HG02973 (cell line): ENCODE data around the gene HK2.
"Not testable (repeated sequence)": the region's sequence is repeated elsewhere in the genome, so short reads cannot be mapped to it uniquely, and the experiment has no call there.

Experiments
- ATAC-seq: cut with Tn5 transposase; IDR thresholded peaks from one replicate; pipeline ENCODE4 v1.9.1; 2021; ENCODE audit warnings: moderate library complexity; ENCODE audit not compliant: unreplicated experiment

Gene HK2

DNA sequence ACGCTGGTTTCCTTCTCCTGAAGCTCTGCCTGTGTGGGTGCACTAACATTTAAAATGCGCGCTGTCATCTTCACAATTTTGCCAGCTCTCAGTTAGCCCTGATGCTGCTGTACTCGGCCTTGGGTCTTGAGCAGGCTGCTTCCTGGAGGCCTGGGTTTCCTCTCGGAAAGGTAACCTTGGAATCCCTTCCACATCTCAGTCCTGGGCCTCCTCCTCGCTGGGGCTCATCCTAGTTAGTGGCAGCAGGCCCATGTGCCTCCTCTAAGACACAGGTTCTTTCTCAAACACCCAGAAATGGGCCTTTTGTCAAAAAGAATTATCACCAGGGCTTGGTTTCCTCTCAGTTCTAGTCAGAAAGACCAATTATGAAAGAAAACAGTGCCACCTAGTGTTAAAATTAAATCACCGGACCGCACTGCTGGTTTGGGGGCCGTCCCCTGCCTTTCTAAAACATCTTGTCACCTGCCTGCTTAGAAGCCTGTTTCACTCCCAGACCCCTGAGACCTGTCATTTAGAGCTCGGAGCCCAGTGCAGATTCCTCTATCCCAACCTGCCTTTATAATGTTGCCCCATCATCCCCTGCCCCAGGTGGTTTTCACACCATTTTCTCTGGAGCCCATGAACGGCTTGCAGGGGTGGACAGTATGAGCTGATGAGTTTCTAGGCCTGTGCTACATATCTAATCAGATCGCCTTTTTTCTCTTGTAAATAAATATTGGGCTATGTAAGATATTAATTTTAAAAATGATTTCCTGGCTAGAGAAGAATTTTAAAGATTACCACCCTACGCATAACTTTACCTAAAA lies 42.4 kb downstream of the HK2 start:
- ATAC-seq: no peak

DNA sequence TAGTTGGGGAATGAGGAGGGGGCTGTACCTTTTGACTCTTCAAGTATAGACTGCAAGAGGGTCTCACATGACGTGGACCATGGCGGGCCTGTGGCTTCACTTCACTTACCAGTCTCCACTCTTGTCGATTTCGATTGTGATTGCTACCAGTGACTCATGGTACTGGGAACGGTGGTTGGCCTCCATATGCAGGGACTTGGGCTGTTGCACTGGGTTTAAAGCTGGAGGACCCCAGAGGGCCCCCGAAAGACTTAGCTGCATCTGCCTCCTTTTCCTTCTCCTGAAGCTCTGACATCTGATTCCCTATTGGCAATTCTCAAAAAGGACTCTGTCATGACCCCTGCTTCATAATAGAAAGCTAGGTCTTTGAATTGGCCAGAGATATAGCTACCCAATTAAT lies 43.4 kb downstream of the HK2 start:
- ATAC-seq: no peak

DNA sequence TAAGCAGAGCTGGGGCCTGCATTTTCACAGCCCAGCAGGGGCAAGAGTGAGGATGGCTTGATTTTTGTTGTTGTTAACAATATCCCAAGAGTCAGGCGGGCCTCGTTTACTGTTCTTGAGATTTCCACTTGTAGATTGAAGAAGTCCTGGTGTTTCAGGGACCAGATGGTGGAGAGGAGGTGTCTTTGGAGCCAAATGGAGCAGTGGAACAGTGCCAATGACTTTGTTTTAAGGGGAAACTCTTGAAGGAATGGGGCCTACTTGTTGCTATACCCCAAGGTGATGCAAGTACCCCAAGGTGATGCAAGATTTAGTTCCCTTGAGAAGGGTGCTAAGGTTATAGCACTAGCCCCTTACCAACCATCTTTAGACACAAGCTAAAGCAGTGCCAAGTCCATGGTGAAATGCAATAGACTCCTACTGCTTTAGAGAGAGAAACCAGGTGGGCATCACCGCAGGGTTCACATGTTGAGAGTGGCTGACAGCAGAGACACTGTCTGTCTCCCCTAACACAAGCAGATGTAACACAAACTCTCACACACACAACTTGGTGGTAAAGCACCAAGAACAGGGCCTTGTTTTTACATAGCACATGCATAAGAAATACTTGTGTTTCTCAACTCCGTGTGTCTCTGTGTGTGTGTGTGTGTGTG lies 44.0 kb downstream of the HK2 start:
- no peak for ATAC-seq

DNA sequence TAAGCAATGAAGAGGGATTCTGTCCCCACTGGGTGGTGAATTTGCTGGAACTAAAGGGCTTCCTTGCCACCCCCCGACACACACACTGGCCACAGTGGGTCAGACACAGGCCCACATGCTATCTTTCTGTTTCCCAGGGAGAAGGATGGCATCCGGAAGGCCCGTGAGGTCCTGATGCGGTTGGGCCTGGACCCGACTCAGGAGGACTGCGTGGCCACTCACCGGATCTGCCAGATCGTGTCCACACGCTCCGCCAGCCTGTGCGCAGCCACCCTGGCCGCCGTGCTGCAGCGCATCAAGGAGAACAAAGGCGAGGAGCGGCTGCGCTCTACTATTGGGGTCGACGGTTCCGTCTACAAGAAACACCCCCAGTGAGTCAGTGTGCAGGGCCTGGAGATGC lies 44.6 kb downstream of the HK2 start:
- no peak for ATAC-seq

DNA sequence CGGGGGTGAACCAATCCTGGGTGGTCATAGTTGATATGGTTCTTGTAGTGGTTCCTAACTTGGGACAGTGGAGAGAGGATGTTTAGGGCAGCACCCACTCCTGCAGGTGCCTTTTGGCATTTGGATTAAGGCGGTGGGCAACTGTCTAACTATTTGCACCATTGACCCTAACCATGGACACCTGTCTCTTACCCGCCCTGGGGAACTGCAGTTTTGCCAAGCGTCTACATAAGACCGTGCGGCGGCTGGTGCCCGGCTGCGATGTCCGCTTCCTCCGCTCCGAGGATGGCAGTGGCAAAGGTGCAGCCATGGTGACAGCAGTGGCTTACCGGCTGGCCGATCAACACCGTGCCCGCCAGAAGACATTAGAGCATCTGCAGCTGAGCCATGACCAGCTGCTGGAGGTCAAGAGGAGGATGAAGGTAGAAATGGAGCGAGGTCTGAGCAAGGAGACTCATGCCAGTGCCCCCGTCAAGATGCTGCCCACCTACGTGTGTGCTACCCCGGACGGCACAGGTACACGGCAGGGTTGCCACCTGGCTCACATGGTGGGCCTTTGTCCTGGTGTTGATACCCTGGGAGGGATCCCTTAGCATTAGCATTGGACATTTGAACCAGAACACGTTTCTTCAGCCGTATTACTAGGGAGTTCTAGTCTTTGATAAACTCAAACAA lies 46.3 kb downstream of the HK2 start:
- no peak for ATAC-seq

DNA sequence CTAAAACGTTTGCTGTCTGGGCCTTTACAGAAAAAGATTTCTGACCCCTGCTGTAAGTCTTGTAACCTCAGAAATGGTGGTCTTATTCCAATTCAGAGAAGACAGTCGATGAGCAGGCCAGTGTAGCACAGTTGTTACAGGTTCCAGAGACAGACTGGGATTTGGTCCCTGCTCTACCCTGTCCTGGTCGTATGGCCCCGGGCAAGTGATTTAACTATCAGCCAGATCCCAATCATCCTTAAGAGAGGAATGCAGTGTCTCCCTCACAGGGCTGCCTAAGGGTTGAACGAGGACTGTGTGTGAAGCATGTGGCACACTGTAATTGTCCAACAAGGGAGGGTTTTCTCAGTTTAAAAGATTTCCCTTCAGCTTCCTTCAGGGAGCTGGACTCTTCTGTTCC lies 47.2 kb downstream of the HK2 start:
- ATAC-seq: no peak

DNA sequence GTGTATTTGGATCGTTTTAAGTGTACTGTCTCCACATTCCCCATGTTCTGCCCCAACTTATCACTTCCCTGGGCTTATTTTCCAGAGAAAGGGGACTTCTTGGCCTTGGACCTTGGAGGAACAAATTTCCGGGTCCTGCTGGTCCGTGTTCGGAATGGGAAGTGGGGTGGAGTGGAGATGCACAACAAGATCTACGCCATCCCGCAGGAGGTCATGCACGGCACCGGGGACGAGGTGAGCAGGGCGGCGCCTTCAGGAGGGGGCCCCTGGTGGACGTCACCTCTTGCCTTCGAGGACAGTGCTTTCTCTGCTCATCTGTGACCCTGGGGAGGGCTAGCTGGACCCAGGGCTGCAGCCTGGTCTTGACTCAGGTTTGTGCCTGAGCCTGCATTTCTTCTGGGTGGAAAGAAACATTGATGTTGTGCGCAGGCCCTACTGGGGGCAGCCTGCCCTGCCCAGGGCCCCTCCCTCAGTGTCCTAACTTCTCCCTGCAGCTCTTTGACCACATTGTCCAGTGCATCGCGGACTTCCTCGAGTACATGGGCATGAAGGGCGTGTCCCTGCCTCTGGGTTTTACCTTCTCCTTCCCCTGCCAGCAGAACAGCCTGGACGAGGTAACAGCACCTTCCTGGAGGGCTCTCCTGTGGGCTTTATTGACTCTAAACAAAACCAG lies 47.8 kb downstream of the HK2 start:
- ATAC-seq: no peak

DNA sequence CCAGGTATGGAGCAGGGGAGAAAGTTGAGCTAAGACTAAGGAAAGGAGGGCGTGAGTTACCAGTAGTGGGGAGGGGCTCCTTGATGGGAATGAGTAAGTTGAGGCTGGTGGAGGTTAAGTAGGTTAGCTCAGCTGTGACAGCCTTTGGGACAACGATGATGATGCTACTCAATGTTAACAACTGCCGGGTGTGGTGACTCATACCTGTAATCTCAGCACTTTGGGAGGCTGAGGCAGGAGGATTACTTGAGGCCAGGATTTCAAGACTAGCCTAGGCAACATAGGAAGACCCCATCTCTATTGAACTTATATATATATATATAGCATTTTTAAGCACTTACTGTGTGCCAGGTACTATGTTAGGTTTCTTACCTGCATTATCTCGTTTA lies 48.4 kb downstream of the HK2 start:
- no peak for ATAC-seq

DNA sequence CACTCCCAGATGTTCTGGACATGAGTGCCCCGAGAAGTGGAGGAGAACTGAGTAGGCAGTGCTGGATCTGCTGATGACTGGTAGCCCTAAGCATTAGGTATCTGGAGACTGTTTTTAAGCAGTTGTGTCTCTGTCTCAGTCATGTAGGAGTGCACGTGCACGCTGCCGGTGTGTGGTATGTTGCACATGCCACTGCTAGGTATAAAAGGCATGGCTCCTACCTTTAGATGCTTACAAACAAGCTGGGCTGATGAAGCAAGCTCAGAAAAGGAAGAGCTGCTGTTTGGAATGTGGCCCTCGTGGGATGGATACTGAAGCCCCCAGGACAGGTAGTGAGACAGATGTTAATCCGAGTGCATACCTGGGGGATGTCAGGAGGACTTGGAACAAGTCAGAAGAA lies 49.1 kb downstream of the HK2 start:
- ATAC-seq: no peak

DNA sequence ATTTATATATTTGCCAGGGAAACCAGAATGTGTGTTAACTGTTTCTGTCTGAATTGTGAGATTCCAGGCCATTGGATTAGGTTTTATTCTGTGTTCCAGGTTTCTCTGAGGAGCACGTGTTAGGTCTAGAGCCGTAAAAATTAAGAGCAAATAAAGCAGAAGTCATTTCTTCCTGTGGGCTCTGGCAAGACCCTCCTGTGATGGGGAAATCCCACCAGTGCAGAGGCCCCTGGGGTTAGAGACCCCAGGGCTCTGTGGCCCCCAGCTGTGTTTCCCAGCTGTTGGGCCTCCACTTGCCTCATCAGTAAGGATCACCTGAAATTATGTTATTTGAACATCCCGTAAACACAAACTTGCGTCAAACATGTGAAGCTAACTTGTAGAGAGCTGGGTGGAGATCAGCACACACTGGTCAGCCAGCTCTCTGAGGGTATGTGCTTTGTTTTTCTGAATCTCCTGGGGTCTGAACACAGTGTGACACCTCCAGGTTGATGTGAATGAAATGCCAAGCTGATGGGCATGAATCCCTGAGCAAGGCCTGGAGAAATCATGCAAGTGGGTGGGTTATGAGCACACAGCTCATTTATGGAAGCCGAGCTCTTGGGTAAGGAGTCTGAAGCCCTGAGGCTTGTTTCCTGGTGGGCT lies 50.3 kb downstream of the HK2 start:
- no peak for ATAC-seq

DNA sequence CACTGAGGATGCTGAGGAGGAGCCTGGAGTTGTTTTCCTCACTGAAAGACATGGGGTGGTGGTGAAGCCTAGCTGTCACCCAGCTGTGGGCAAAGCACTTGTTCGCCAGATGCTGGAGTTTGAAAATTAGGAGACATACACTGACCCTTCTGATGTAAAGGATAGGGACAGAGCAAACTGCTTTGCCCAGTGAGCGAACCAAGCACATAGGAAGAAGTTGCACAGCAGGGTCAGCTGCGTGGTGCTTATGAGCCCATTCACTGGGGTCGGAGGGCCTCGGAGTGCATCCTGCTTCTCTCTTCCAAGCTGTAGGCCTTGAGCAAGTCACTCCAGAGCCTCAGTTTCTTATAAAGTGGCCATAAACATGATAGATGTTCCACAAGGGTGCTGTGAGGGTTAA lies 50.9 kb downstream of the HK2 start:
- ATAC-seq: no peak

DNA sequence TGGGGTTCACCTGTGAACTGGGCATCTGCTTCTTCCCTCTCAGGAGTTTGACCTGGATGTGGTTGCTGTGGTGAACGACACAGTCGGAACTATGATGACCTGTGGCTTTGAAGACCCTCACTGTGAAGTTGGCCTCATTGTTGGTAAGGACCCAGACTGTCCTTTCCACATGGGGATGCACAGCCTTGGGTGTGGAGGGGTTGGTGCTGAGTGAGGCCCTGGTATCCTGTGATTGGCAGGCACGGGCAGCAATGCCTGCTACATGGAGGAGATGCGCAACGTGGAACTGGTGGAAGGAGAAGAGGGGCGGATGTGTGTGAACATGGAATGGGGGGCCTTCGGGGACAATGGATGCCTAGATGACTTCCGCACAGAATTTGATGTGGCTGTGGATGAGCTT lies 52.3 kb downstream of the HK2 start:
- no peak for ATAC-seq

DNA sequence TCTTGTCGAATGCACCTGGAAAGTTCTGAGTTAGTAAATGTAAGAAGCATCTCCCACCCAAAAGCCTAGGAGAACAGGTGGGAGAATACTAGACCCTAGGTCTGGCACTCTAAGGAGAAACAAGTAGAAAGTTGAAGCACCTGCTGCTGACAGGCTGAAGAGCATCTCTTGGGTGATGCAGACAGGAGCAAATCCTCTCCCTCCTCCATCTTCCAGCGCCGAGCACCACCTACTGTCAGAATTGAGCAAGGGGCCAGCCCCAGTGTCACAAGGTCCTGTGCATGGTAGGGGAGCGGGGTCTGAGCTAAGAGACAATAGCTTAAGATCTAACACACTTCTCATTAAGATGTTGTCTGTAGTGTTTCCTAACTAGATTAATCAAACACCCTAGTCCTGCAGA lies 52.9 kb downstream of the HK2 start:
- ATAC-seq: no peak

DNA sequence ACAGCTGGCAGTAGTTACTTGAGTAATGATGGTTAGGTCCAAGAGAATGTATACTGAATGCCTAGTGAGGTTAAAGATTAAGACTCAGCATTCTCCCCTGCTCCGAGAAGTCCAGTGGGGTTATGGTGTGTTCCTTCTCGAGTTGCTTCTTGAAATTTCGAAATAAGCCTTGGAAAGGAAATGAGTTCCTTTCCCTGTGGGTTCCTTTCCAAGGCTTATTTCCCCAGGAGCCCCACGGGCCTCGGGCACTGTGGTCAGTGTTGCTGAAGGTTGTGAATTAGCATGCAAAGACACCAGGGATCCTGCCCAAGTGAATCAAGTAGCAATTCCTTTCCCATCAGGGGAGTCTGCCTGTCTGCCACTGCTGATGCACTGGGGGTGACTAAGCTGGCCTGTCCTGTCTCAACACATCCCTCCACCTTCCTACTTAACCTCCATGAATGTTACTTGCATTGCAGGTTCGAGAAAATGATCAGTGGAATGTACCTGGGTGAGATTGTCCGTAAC lies 53.6 kb downstream of the HK2 start:
- ATAC-seq: no peak

DNA sequence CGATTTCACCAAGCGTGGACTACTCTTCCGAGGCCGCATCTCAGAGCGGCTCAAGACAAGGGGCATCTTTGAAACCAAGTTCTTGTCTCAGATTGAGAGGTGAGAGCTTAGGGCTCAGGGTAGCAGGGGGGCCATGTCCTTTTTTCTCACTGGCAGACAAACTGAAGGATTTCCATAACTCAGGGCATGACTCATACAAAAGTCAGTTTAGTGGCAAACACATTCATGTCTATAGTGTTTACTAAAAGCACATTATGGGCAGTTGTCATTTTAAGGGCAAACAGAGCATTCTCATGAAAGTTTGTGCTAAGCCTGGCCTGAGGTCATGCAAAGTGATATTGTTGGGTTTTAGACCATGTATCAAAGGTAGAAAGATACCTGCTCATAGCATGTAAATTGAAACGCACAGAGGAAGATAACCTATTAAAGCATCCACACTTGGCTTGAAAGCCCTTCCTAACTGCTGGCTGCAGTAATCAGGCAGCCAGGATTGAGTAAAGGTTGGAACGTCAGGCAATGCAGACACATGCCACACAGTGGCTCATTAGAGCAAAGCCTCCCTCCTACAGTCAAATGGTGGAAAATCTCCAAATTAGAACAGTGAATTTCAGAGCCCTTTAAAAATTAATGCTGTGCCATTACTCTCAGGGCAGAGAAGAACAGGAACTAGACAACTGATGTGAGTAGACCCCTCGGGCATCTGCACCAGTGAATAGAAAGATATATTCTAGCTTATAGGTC lies 54.2 kb downstream of the HK2 start:
- no peak for ATAC-seq

DNA sequence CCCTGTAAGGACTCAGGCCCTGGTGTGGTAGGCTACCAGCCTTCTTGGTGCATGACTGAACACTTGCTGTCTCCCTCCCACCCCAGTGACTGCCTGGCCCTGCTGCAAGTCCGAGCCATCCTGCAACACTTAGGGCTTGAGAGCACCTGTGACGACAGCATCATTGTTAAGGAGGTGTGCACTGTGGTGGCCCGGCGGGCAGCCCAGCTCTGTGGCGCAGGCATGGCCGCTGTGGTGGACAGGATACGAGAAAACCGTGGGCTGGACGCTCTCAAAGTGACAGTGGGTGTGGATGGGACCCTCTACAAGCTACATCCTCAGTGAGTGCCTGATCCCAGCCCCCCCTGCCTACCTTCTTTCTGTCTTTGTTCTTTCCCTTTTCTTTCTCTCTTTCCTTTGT lies 55.2 kb downstream of the HK2 start:
- no peak for ATAC-seq

DNA sequence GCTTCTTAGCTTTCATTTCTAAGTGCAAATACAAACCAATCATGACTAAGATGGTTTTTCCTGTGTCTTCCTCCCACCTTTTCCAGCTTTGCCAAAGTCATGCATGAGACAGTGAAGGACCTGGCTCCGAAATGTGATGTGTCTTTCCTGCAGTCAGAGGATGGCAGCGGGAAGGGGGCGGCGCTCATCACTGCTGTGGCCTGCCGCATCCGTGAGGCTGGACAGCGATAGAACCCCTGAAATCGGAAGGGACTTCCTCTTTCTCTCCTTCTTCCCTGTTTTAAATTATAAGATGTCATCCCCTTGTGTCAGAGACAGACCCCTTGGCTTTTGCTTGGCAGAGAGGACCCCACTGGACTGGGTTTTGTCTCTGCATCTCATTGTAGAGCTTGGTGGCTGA lies 56.8 kb downstream of the HK2 start:
- no peak for ATAC-seq

DNA sequence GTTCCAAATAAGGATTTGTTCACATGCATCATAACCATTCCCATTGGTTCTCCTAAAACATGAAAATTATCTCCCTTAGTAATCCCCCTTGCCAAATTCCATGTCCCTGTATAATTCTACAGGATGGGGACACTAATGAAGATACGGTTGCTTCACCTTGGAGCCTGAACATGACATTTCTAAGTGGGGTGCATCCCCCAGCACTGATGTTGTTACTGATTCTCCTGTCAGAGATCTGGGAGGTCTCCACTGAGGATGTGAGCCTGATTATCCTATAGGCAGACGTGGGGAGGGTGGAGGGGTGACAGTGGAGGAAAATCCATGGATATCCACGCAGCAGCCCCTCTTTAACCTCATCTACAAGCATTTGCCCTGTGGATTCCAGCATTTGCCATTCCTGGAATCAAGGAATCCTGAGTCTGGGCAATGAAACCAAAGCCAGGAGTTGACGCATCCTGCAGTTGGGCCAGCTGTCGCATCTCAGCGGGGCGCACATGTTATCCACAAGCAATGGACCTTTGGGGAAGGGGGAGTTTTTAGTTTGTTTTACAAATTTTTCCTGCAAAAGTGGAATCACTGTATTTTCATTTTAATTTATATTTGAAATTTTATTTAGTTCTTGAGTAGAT lies 57.3 kb downstream of the HK2 start:
- ATAC-seq: no peak

DNA sequence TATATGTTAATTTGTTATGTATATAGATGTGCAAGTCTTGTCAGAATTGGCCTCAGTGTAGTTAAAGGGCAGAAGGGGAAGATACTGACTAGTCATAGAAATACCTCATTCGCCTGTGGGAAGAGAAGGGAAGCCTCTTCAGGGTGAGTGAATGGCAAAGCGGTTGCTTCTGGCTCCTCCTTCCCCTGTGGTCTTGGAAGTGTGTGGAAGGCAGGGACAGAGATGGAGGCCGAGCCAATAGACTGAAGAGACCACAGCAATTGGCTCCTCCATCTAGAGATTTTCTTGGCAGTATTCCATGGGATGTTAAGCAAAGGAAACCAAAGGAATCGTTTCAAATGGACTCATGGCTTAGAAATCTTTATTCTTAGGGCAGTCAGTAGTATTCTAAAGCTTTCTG lies 57.9 kb downstream of the HK2 start:
- not testable (repeated sequence) for ATAC-seq

DNA sequence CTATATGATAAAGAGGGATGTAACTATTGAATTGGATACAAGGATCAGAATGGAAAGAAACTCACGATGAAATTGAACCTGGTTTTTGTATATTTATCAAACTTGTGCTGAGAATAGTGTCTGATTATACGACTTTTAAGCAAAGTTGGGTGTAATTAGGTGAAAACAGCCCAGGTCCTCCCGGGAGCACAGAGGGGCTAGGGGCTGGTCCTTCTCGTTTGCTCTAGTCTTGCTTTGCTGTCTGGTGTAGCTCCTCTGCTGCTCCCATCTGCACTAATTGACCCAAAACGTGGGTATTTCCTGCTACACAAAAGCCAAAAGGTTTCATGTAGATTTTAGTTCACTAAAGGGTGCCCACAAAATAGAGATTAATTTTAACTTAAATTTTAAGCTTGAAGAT lies 58.7 kb downstream of the HK2 start:
- ATAC-seq: no peak
